Activated T-cell treated with anti-CD3 and anti-CD28 coated beads, Interleukin-2, amount 50 U/mL, for 24 hours (primary cell): ENCODE data around the gene TVP23A.

Experiments
- DNase-seq: peaks from one replicate; pipeline ENCODE4 v3.0.0-alpha.2; 2020
- H3K27ac Mint-ChIP-seq: 2 replicates; pipeline ENCODE4 v1.8.0; 2020; ENCODE audit warnings: mild to moderate bottlenecking, mixed read lengths
- H3K27me3 Mint-ChIP-seq: 2 replicates; pipeline ENCODE4 v1.8.0; 2020; ENCODE audit warnings: mixed read lengths
- H3K36me3 Mint-ChIP-seq: 2 replicates; pipeline ENCODE4 v1.8.0; 2020; ENCODE audit warnings: low read depth, mixed read lengths
- H3K4me1 Mint-ChIP-seq: 2 replicates; pipeline ENCODE4 v1.8.0; 2020; ENCODE audit warnings: low read depth, mixed read lengths
- H3K4me3 Mint-ChIP-seq: 2 replicates; pipeline ENCODE4 v1.8.0; 2020; ENCODE audit warnings: mild to moderate bottlenecking, moderate library complexity, mixed read lengths
- H3K9me3 Mint-ChIP-seq: 2 replicates; pipeline ENCODE4 v1.8.0; 2020; ENCODE audit warnings: mixed read lengths

The TVP23A gene

DNA sequence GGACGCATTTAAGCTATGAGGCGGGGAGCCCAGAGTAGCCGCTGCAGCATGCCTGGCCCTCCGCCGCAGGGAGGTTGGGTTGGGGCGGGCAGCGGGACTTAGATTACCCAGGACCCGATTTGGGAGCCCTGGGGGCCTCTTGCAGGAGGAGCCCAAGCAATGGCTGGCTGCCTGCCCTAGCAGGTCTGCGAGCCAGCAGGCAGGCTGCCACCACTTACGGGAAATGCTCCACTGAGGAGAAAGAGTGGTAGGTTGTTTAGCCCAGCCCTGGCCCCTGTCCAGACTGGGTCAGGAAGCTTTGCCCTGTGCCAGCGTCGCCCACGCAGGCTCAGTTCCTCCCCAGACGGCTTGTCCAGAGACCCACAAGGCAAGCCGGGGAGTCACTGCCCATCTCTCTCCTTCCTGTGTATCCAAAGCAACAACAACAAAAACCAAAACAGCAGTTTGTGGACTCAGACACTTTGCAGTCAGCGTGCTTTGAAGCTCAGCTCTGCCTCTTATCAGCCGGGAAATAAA, 10.3 kb upstream of the TVP23A start:
- Mint-ChIP-seq H3K9me3 (no peaks in the 10 kb centered on the region), H3K27me3 (peaks cover under 1% of the 10 kb centered on the region), H3K4me1 (no peaks in the 10 kb centered on the region), H3K36me3 (no peaks in the 10 kb centered on the region), H3K4me3 (no peak overlapping the region), H3K27ac (no peak overlapping the region)
- no peak for DNase-seq

DNA sequence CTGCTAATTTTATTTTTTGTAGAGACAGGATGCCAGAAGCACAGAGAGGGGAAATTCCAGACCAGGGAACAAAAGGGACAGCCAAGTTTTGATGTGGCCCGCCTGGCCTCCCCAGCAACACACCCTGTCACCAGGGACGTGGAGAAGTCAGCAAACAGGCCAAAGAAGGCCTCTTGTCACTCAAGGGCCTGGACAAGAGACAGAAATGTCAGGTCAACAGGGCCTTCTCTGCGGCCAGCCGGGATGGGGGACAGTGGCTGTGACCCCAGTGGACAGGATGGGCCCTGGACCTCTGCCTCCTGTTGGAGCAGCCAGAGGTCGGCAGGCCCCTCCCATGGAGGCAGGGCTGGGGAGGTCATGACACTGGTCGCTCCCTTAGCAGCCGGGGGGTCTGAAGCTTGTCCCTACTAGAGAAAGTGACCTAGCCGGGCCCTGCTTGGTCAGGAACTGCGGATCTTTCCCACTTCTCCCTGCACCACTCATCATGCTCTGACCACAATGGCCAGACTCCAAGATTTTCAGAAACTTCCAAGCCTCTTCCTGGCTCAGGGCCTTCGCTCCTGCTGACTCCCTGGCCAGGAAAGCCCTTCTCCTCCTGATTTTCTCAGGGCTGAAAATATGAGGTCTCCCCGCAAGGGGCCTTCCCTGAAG, 9.2 kb upstream of the TVP23A start:
- no peak for DNase-seq
- Mint-ChIP-seq H3K27me3 (no peaks in the 10 kb centered on the region), H3K4me1 (no peaks in the 10 kb centered on the region), H3K27ac (no peak overlapping the region), H3K36me3 (no peaks in the 10 kb centered on the region), H3K4me3 (no peak overlapping the region), H3K9me3 (no peaks in the 10 kb centered on the region)

DNA sequence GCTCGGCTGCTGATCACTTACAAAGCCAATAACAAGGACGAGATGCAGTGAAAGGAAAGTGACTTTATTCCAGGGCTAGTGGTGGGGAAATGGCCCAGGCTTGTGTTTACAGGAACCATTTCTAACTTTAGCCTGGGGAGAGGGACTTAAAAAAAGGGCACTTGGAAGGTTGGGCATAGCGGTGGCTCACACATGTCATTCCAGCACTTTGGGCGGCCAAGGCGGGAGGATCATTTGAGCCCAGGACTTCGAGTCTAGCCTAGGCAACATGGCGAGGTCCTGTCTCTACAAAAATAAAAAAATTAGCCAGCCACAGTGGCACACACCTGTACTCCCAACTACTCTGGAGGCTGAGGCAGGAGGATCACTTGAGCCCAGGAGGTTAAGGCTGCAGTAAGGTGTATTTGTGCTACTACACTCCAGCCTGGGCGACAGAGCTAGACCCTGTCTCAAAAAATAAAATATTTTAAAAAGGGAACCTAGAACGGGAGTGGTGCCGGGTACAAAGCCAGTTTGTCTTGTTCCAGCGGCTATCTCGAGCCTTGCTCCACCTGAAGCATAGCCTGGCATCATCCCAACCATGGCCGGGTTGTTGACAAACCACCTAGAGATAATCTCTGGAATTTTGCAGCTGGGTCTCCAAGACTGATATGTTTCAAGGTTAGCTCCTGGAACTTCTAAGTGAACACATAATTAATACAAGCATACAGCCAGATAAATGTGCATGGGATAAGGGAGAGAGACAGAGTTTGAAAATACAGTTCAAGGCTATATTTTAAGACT, 5.7 kb upstream of the TVP23A start:
- no peak overlapping the region for H3K4me3 Mint-ChIP-seq
- H3K9me3 Mint-ChIP-seq: no peaks in the 10 kb centered on the region
- H3K27ac Mint-ChIP-seq: no peak overlapping the region
- peaks cover under 1% of the 10 kb centered on the region for H3K27me3 Mint-ChIP-seq
- no peaks in the 10 kb centered on the region for H3K4me1 Mint-ChIP-seq
- no peak for DNase-seq
- H3K36me3 Mint-ChIP-seq: no peaks in the 10 kb centered on the region

- no peak overlapping the region for H3K4me3 Mint-ChIP-seq
- no peaks in the 10 kb centered on the region for H3K9me3 Mint-ChIP-seq
- no peaks in the 10 kb centered on the region for H3K36me3 Mint-ChIP-seq
- H3K4me1 Mint-ChIP-seq: no peaks in the 10 kb centered on the region
- DNase-seq: no peak
- H3K27me3 Mint-ChIP-seq: peaks cover 10% of the 10 kb centered on the region
- H3K27ac Mint-ChIP-seq: no peak overlapping the region
Measured at GRCh38 chr16:10822702-10823101, 4.1 kb upstream of the TVP23A start.

DNA sequence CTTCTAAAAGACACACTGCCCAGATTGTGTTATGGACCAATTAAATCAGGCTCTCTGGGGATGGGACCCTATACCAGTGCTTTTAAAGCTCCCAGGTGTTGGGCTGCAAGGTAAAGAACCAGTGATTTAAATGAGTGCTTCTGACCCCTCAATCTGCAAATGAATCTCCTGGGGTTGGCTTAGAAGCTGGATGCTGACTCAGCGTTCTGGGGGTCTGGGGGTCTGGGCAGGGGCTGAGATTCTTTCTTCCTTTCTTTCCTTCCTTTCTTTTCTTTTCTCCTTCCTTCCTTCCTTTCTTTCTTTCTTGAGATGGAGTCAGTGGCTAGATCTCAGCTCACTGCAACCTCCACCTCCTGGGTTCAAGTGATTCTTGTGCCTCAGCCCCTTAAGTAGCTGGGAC, 2.0 kb upstream of the TVP23A start:
- Mint-ChIP-seq H3K4me3 (no peak overlapping the region), H3K27me3 (peaks cover 13% of the 10 kb centered on the region), H3K4me1 (no peaks in the 10 kb centered on the region), H3K9me3 (no peaks in the 10 kb centered on the region), H3K36me3 (no peaks in the 10 kb centered on the region), H3K27ac (no peak overlapping the region)
- DNase-seq: no peak

DNA sequence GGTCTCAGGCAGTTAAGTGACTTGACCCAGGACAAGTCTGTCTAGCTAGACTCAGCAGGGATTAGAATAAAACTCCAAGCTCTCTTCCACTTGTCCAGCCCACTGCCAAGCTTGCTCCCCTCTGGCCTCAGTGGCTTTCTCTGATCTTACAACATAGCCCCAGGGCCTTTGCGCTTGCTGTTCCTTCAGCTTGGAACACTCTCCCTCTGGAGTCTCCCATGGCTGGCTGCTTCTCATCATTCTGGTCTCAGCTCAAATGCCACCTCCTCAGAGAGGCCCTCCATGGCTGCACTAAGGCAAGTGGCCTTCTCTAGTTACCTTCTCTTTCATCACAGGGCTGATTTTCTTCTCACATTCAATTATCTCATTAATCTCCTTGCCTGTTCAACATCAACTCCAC, 1.1 kb downstream of the TVP23A start:
- no peak for DNase-seq
- Mint-ChIP-seq H3K27ac (no peak overlapping the region), H3K27me3 (peaks cover 17% of the 10 kb centered on the region), H3K4me1 (peaks cover 8% of the 10 kb centered on the region), H3K4me3 (no peak overlapping the region), H3K36me3 (no peaks in the 10 kb centered on the region), H3K9me3 (no peaks in the 10 kb centered on the region)

DNA sequence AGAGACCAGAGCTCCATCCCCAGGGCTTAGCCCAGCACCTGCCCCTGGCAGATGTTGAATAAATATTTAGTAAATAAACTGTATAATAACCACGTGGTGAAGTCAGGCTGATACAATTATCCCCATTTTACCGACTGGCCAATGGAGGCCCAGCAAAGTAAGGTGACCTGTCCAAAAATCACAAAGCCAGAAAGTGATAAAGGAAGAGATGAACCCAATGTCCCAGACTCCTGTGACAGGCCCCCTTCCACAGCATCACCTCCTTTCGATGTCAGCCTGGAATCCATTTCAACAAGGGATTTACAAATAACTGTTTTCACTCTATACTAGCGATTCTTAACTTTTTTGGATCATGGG, 5.5 kb downstream of the TVP23A start:
- Mint-ChIP-seq H3K27ac (peak overlapping the region; percentile 82), H3K27me3 (peaks cover 10% of the 10 kb centered on the region), H3K9me3 (no peaks in the 10 kb centered on the region), H3K4me3 (peak overlapping the region; percentile 15), H3K4me1 (peaks cover 16% of the 10 kb centered on the region), H3K36me3 (no peaks in the 10 kb centered on the region)
- no peak for DNase-seq

- Mint-ChIP-seq H3K27ac (peak overlapping the region; percentile 82), H3K27me3 (peaks cover 5% of the 10 kb centered on the region), H3K9me3 (no peaks in the 10 kb centered on the region), H3K36me3 (no peaks in the 10 kb centered on the region), H3K4me3 (peak overlapping the region; percentile 15), H3K4me1 (peaks cover 16% of the 10 kb centered on the region)
- no peak for DNase-seq
Measured at GRCh38 chr16:10812312-10813098, 6.1 kb downstream of the TVP23A start.

- no peak for DNase-seq
- Mint-ChIP-seq H3K36me3 (no peaks in the 10 kb centered on the region), H3K4me3 (no peak overlapping the region), H3K27me3 (peaks cover 14% of the 10 kb centered on the region), H3K27ac (no peak overlapping the region), H3K9me3 (no peaks in the 10 kb centered on the region), H3K4me1 (peaks cover 16% of the 10 kb centered on the region)
Measured at GRCh38 chr16:10809706-10810105, 8.9 kb downstream of the TVP23A start.

DNA sequence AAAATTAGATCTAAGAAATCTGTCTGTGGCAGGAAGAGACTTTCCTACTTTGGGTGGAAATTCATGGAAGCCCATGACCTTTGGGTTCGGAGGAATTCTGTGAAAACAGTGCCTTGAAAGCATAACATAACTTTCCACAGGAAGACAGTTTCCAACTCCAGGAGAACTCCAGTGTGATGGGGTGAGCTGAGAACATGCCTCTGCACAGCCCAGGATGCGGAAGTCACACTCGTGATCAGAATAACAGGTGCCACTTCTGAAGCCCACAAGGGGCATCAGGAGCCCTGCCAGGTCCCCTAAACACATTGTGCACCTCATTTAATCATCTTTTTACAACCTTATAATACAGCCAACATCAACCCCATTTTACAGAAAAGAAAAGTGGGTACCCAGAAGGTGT, 9.7 kb downstream of the TVP23A start:
- Mint-ChIP-seq H3K4me3 (no peak overlapping the region), H3K9me3 (no peaks in the 10 kb centered on the region), H3K27ac (no peak overlapping the region), H3K4me1 (peaks cover 16% of the 10 kb centered on the region), H3K36me3 (no peaks in the 10 kb centered on the region), H3K27me3 (peaks cover 10% of the 10 kb centered on the region)
- DNase-seq: no peak

- DNase-seq: no peak
- no peaks in the 10 kb centered on the region for H3K36me3 Mint-ChIP-seq
- H3K4me1 Mint-ChIP-seq: peaks cover 14% of the 10 kb centered on the region
- peaks cover 12% of the 10 kb centered on the region for H3K27me3 Mint-ChIP-seq
- no peak overlapping the region for H3K4me3 Mint-ChIP-seq
- H3K27ac Mint-ChIP-seq: no peak overlapping the region
- H3K9me3 Mint-ChIP-seq: no peaks in the 10 kb centered on the region
Measured at GRCh38 chr16:10808218-10808617, 10.4 kb downstream of the TVP23A start.

- H3K36me3 Mint-ChIP-seq: no peaks in the 10 kb centered on the region
- no peaks in the 10 kb centered on the region for H3K9me3 Mint-ChIP-seq
- DNase-seq: no peak
- H3K27me3 Mint-ChIP-seq: peaks cover 12% of the 10 kb centered on the region
- H3K27ac Mint-ChIP-seq: no peak overlapping the region
- H3K4me1 Mint-ChIP-seq: no peaks in the 10 kb centered on the region
- H3K4me3 Mint-ChIP-seq: no peak overlapping the region
Measured at GRCh38 chr16:10806698-10807097, 11.9 kb downstream of the TVP23A start.

- no peak for DNase-seq
- no peaks in the 10 kb centered on the region for H3K9me3 Mint-ChIP-seq
- H3K4me1 Mint-ChIP-seq: no peaks in the 10 kb centered on the region
- H3K27me3 Mint-ChIP-seq: peaks cover 12% of the 10 kb centered on the region
- no peak overlapping the region for H3K4me3 Mint-ChIP-seq
- H3K27ac Mint-ChIP-seq: no peak overlapping the region
- no peaks in the 10 kb centered on the region for H3K36me3 Mint-ChIP-seq
Measured at GRCh38 chr16:10805334-10805733, 13.3 kb downstream of the TVP23A start.

- H3K27me3 Mint-ChIP-seq: peaks cover 2% of the 10 kb centered on the region
- DNase-seq: no peak
- no peak overlapping the region for H3K27ac Mint-ChIP-seq
- H3K4me1 Mint-ChIP-seq: no peaks in the 10 kb centered on the region
- no peak overlapping the region for H3K4me3 Mint-ChIP-seq
- peaks cover 2% of the 10 kb centered on the region for H3K9me3 Mint-ChIP-seq
- H3K36me3 Mint-ChIP-seq: no peaks in the 10 kb centered on the region
Measured at GRCh38 chr16:10799736-10800135, 18.9 kb downstream of the TVP23A start.

DNA sequence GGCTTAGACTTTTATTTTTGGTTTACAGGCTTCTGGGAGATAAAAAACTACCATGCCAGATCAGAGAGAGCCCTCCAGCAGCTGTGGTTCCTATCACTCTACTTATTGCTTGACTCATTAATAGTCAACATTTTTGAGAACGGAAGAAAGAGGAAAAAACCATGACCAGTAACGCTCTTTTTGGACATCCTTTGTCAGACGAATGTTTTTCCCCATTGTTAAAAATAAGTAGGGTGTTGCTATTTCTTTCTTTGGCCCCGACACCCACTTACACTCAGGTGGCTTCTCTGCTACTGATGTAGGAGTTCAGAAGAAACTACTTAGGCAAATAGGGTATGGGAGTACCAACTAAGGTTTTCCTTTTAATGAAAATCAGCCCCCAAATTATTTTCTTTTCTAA, 27.5 kb downstream of the TVP23A start:
- Mint-ChIP-seq H3K27me3 (no peaks in the 10 kb centered on the region), H3K4me3 (no peak overlapping the region), H3K9me3 (no peaks in the 10 kb centered on the region), H3K4me1 (no peaks in the 10 kb centered on the region), H3K27ac (no peak overlapping the region), H3K36me3 (no peaks in the 10 kb centered on the region)
- no peak for DNase-seq
